Breast epithelium (tissue), 3 donors: ENCODE results near the gene HERC5.

Source experiments
- POLR2A ChIP-seq: fragments of 450-650 bp; IDR thresholded peaks from one replicate; pipeline ENCODE4 v1.6.1; 2016; ENCODE audit warnings: antibody characterized with exemption, mild to moderate bottlenecking, moderate library complexity
- TF ChIP-seq, protein P1 (sequence below), 3 donors: fragments of 450-650 bp; IDR thresholded peaks; one replicate each; pipeline ENCODE4 v1.5.1; 2016 to 2017; ENCODE audit warnings: antibody characterized with exemption in 3 of 3, mild to moderate bottlenecking in 3 of 3, moderate library complexity in 3 of 3

DNA sequence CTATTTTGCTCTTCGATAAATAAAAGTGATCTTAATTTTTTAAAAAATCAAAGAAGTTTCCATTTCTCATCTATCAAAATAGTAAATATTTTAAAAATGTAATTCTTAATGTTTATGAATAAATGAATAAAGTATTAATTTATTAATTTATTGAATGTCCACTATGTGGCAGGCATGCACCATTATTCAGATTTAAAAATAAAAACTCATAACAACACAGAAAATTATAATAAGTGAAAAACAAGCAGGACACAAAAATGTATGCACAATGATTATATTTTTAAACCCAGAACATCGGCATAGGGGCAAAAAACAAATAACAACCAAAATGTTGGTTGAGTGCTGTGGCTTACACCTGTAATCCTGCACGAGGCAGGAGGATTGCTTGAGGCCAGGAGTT, 71.9 kb downstream of the HERC5 start:
- TF ChIP-seq, protein P1, sequence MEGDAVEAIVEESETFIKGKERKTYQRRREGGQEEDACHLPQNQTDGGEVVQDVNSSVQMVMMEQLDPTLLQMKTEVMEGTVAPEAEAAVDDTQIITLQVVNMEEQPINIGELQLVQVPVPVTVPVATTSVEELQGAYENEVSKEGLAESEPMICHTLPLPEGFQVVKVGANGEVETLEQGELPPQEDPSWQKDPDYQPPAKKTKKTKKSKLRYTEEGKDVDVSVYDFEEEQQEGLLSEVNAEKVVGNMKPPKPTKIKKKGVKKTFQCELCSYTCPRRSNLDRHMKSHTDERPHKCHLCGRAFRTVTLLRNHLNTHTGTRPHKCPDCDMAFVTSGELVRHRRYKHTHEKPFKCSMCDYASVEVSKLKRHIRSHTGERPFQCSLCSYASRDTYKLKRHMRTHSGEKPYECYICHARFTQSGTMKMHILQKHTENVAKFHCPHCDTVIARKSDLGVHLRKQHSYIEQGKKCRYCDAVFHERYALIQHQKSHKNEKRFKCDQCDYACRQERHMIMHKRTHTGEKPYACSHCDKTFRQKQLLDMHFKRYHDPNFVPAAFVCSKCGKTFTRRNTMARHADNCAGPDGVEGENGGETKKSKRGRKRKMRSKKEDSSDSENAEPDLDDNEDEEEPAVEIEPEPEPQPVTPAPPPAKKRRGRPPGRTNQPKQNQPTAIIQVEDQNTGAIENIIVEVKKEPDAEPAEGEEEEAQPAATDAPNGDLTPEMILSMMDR (IDR thresholded peaks at IDR 0.05), result no peak
- TF ChIP-seq POLR2A, result no peak
